OCI-LY3 (cell line): ENCODE results near the gene VPS35.

ENCODE experiments used
- H2AFZ ChIP-seq: fragments of 200-600, 300-600 bp; shearing (Covaris generic); 2 replicates; pipeline ENCODE4 v1.6.0; 2014; ENCODE audit warnings: antibody characterized with exemption, low read depth, low read length
- H3K27ac ChIP-seq: fragments of 200-600, 300-600 bp; sonication (generic); 2 replicates; pipeline ENCODE4 v1.5.1; 2014; ENCODE audit warnings: mild to moderate bottlenecking, low read length, moderate library complexity, mixed read lengths
- H3K27me3 ChIP-seq: fragments of 200-600, 300-600 bp; sonication (generic); 2 replicates; pipeline ENCODE4 v1.6.1; 2014; ENCODE audit warnings: low read depth, low read length, mixed read lengths
- H3K36me3 ChIP-seq: fragments of 200-600, 300-600 bp; sonication (generic); replicated peaks from 2 replicates; pipeline ENCODE3; 2014; ENCODE audit warnings: low read depth, low read length, mixed read lengths
- H3K4me1 ChIP-seq: fragments of 300-600, 200-600 bp; sonication (generic); 2 replicates; pipeline ENCODE4 v1.6.1; 2014; ENCODE audit warnings: low read length, mixed read lengths
- H3K4me2 ChIP-seq: fragments of 200-600, 300-600 bp; sonication (generic); 2 replicates; pipeline ENCODE4 v1.6.1; 2014; ENCODE audit warnings: low read length, mixed read lengths
- H3K4me3 ChIP-seq: fragments of 300-600, 200-600 bp; sonication (generic); 2 replicates; pipeline ENCODE4 v1.5.1; 2014; ENCODE audit warnings: antibody characterized with exemption, mild to moderate bottlenecking, low read length, moderate library complexity
- H3K79me2 ChIP-seq: fragments of 300-600, 200-600 bp; shearing (Covaris generic); 2 replicates; pipeline ENCODE4 v1.6.1; 2014; ENCODE audit warnings: mild to moderate bottlenecking, low read length, mixed read lengths
- H3K9ac ChIP-seq: fragments of 300-600, 200-600 bp; shearing (Covaris generic); 2 replicates; pipeline ENCODE4 v1.6.0; 2014; ENCODE audit warnings: mild to moderate bottlenecking, low read length, moderate library complexity
- H3K9me3 ChIP-seq: fragments of 200-600, 300-600 bp; shearing (Covaris generic); 2 replicates; pipeline ENCODE4 v1.6.1; 2014; ENCODE audit warnings: low read length, mixed read lengths; ENCODE audit not compliant: insufficient read depth
- H4K20me1 ChIP-seq: fragments of 200-600, 300-600 bp; sonication (generic); 2 replicates; pipeline ENCODE4 v1.6.1; 2016; ENCODE audit warnings: low read length, mixed read lengths; ENCODE audit not compliant: insufficient read depth
- EZH2phosphoT487 ChIP-seq: fragments of 200-600 bp; shearing (Covaris generic); IDR thresholded peaks from 2 replicates; pipeline ENCODE4 v1.6.1; 2018; ENCODE audit warnings: antibody characterized with exemption, mixed run types, low read depth
- TF ChIP-seq, protein P1 (sequence below): fragments of 200-600, 300-600 bp; sonication (generic); IDR thresholded peaks from 2 replicates; pipeline ENCODE4 v1.5.1; 2014; ENCODE audit warnings: antibody characterized with exemption, low read length, low read depth

The VPS35 gene

DNA sequence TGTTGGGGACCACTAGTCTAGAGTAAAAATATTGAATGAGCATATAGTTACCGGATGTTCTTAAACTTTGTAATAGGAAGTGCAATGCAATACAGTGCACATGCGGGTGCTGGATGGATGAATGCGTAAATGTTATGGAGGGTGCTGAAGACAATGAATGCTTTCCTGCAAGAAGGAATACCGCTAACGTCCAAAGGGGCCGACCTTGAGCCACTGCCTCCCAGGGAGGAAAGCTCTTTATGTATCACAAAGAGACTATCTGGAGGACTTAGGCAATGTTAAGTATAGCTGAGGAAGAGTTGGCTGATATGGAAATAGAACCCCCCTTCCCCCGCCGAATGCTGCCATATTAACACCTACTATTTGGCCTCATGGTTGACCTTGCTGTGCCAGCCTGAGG, 40.3 kb downstream of the VPS35 start:
- H4K20me1 ChIP-seq: no peaks in the 10 kb centered on the region
- H3K9ac ChIP-seq: no peak overlapping the region
- H3K4me2 ChIP-seq: no peak overlapping the region
- no peak overlapping the region for H3K27ac ChIP-seq
- TF ChIP-seq, protein P1, sequence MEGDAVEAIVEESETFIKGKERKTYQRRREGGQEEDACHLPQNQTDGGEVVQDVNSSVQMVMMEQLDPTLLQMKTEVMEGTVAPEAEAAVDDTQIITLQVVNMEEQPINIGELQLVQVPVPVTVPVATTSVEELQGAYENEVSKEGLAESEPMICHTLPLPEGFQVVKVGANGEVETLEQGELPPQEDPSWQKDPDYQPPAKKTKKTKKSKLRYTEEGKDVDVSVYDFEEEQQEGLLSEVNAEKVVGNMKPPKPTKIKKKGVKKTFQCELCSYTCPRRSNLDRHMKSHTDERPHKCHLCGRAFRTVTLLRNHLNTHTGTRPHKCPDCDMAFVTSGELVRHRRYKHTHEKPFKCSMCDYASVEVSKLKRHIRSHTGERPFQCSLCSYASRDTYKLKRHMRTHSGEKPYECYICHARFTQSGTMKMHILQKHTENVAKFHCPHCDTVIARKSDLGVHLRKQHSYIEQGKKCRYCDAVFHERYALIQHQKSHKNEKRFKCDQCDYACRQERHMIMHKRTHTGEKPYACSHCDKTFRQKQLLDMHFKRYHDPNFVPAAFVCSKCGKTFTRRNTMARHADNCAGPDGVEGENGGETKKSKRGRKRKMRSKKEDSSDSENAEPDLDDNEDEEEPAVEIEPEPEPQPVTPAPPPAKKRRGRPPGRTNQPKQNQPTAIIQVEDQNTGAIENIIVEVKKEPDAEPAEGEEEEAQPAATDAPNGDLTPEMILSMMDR: no peak
- TF ChIP-seq EZH2phosphoT487: no peak
- no peak overlapping the region for H3K4me3 ChIP-seq
- H3K4me1 ChIP-seq: no peaks in the 10 kb centered on the region
- H2AFZ ChIP-seq: no peak overlapping the region
- H3K9me3 ChIP-seq: no peaks in the 10 kb centered on the region
- no peaks in the 10 kb centered on the region for H3K79me2 ChIP-seq
- no peaks in the 10 kb centered on the region for H3K36me3 ChIP-seq
- no peaks in the 10 kb centered on the region for H3K27me3 ChIP-seq

DNA sequence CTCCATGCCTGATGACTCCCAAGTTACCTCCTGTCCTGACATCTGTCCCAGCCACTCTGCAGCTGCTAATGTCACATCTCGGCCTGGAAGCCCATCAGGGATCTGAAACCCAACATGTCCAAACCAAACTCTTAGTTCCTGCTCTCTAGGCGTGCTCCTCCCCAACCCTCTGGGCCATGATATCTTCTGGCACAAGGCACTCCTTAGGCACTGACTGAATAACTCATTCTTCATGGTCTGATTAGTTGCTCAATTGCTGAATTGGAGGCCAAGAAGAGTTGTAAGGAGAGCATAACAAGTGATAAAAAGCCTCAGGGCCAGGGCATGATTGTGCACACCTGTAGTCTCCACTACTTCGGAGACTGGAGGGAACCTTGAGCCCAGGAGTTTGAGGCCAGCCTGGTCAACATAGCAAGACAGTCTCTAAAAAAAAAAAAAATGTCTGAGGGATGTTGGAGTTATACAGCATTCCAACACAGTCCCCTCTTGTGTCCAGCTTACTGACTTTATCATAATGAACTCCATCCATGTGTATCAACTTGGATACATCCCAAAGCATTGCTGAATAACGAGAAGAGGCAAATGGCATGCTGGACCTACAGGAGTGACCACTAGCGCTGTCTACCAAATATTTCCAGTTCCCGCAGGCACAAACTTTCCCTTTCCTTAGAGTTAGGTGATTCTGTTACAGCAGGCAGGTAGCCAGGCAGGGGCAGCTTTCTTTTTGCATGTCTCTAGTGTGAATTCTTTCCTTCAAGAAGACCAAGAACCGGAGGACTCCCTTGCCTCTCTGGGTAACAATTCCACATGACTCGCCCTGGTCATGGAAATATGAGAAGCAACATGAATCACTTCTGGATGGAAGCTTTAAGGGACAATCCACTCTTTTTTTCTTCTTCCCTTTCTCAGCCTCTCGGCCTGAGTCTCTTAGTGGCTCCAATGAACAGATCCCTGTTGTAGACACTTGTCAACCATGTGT, 49.7 kb downstream of the VPS35 start:
- Histone ChIP-seq H3K9ac (no peak overlapping the region), H4K20me1 (no peaks in the 10 kb centered on the region), H2AFZ (no peak overlapping the region), H3K4me3 (no peak overlapping the region), H3K36me3 (no peaks in the 10 kb centered on the region), H3K27ac (no peak overlapping the region), H3K4me1 (no peaks in the 10 kb centered on the region), H3K79me2 (no peaks in the 10 kb centered on the region), H3K27me3 (no peaks in the 10 kb centered on the region), H3K4me2 (no peak overlapping the region), H3K9me3 (no peaks in the 10 kb centered on the region)
- TF ChIP-seq EZH2phosphoT487: no peak
- TF ChIP-seq, protein P1: no peak

- H3K4me3 ChIP-seq: no peak overlapping the region
- H2AFZ ChIP-seq: no peak overlapping the region
- no peaks in the 10 kb centered on the region for H4K20me1 ChIP-seq
- H3K27ac ChIP-seq: no peak overlapping the region
- H3K4me1 ChIP-seq: peaks cover 7% of the 10 kb centered on the region
- H3K9ac ChIP-seq: no peak overlapping the region
- H3K27me3 ChIP-seq: no peaks in the 10 kb centered on the region
- H3K36me3 ChIP-seq: no peaks in the 10 kb centered on the region
- TF ChIP-seq EZH2phosphoT487: no peak
- TF ChIP-seq, protein P1: no peak
- H3K9me3 ChIP-seq: no peaks in the 10 kb centered on the region
- no peak overlapping the region for H3K4me2 ChIP-seq
- no peaks in the 10 kb centered on the region for H3K79me2 ChIP-seq
Measured at GRCh38 chr16:46632778-46633733, 55.9 kb downstream of the VPS35 start.
